ENCODE results near the gene CAMSAP3.

GRCh38 chr19:7650148-7650547 lies 54.5 kb downstream of the CAMSAP3 start:
- TF ChIP-seq EZH2 (IDR thresholded peaks at IDR 0.05; ENCODE audit: low read length, unreplicated experiment) (no peak), EZH2phosphoT487 (IDR thresholded peaks at IDR 0.05; ENCODE audit: borderline replicate concordance, low read length) (no peak)
- TF ChIP-seq, protein P1, sequence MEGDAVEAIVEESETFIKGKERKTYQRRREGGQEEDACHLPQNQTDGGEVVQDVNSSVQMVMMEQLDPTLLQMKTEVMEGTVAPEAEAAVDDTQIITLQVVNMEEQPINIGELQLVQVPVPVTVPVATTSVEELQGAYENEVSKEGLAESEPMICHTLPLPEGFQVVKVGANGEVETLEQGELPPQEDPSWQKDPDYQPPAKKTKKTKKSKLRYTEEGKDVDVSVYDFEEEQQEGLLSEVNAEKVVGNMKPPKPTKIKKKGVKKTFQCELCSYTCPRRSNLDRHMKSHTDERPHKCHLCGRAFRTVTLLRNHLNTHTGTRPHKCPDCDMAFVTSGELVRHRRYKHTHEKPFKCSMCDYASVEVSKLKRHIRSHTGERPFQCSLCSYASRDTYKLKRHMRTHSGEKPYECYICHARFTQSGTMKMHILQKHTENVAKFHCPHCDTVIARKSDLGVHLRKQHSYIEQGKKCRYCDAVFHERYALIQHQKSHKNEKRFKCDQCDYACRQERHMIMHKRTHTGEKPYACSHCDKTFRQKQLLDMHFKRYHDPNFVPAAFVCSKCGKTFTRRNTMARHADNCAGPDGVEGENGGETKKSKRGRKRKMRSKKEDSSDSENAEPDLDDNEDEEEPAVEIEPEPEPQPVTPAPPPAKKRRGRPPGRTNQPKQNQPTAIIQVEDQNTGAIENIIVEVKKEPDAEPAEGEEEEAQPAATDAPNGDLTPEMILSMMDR (conservative IDR thresholded peaks at IDR 0.05; ENCODE audit: low read depth, low read length), result no peak
